ENCODE results near the gene NELL1. TPM values are rescaled to one million over a fixed set of nuclear protein-coding genes. Genes with fewer than 3 reads are reported as not detected.

Gene NELL1
- total RNA-seq, 2 experiments from 2014 or later: not detected

DNA sequence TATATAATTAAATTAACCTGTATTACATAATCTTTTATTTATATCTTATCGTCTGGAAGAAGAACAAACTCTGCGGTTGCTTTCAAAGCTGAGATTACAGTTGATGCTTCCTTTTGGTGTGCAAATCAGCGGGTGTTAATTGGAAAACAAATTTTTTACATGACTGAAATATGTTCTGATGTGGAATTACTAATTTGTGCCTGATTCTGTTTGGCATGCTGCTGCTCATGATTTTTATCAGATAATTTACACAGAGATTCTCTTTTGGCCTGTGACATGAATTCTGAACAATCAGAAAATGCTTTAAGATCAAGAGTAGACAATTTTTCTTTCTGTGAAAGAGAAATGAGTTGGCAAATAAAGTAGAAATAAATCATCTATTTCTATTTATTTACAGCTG lies 510.8 kb downstream of the NELL1 start:
- ChIA-PET CTCF (no interaction called here), POLR2A (no interaction called here)
- DNase-seq (no peak), ATAC-seq (ENCODE audit: poor library complexity) (no peak)
- H3K27ac Mint-ChIP-seq: no peak overlapping the region
- no peaks in the 10 kb centered on the region for H3K36me3 ChIP-seq (ENCODE audit: insufficient read depth, low read length)
- H3K27me3 Mint-ChIP-seq: no peaks in the 10 kb centered on the region
- peaks cover 4% of the 10 kb centered on the region for H3K9me3 Mint-ChIP-seq
- no peaks in the 10 kb centered on the region for H3K4me1 ChIP-seq (ENCODE audit: insufficient read depth, low read length)
- TF ChIP-seq, protein P1, sequence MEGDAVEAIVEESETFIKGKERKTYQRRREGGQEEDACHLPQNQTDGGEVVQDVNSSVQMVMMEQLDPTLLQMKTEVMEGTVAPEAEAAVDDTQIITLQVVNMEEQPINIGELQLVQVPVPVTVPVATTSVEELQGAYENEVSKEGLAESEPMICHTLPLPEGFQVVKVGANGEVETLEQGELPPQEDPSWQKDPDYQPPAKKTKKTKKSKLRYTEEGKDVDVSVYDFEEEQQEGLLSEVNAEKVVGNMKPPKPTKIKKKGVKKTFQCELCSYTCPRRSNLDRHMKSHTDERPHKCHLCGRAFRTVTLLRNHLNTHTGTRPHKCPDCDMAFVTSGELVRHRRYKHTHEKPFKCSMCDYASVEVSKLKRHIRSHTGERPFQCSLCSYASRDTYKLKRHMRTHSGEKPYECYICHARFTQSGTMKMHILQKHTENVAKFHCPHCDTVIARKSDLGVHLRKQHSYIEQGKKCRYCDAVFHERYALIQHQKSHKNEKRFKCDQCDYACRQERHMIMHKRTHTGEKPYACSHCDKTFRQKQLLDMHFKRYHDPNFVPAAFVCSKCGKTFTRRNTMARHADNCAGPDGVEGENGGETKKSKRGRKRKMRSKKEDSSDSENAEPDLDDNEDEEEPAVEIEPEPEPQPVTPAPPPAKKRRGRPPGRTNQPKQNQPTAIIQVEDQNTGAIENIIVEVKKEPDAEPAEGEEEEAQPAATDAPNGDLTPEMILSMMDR (IDR thresholded peaks at IDR 0.05): no peak
- intact Hi-C loops (cut with DNase I, micrococcal nuclease): no loop called here
- H3K9me3 ChIP-seq (ENCODE audit: control insufficient read depth in 1 of 2, insufficient read depth in 1 of 2, low read length in 2 of 2): peaks cover 0 to 2% of the 10 kb centered on the region in 2 experiments
- no peaks in the 10 kb centered on the region for H3K36me3 Mint-ChIP-seq (ENCODE audit: low read depth)
- H3K4me1 Mint-ChIP-seq (ENCODE audit: low read depth): no peaks in the 10 kb centered on the region
- no peak overlapping the region for H3K4me3 Mint-ChIP-seq
- no peaks in the 10 kb centered on the region for H3K27me3 ChIP-seq (ENCODE audit: control insufficient read depth in 1 of 2, insufficient read depth in 2 of 2, low read length in 2 of 2)
- H3K27ac ChIP-seq (ENCODE audit: low read depth in 1 of 2, low read length in 2 of 2): no peak overlapping the region
- H3K4me3 ChIP-seq (ENCODE audit: low read length): no peak overlapping the region

DNA sequence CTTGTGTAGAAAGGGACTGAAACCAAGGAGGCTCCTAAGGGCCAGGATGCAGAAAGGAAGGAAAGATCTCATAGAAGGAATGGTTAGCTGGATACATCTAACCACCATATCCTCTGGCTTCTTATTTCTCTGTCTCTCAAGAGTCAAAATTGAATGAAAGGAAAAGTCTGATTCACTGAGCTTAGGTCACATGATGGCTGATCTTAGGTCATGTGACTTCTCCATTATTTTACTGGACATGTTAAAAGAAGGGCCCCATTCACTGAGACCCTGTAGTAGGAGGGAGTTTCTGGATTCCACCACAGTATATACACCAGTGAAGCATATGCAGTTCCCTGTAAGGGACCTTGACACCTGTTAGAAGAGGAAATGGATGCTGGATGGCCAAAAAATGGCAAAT lies 516.6 kb downstream of the NELL1 start:
- peaks cover 8% of the 10 kb centered on the region for H3K9me3 Mint-ChIP-seq
- DNase-seq (no peak), ATAC-seq (ENCODE audit: poor library complexity) (no peak)
- H3K4me1 Mint-ChIP-seq (ENCODE audit: low read depth): no peaks in the 10 kb centered on the region
- no peak overlapping the region for H3K27ac Mint-ChIP-seq
- CTCF ChIA-PET: no interaction called here
- Histone ChIP-seq H3K27me3 (ENCODE audit: control insufficient read depth in 1 of 2, insufficient read depth in 2 of 2, low read length in 2 of 2) (no peaks in the 10 kb centered on the region), H3K4me1 (ENCODE audit: insufficient read depth, low read length) (no peaks in the 10 kb centered on the region), H3K9me3 (ENCODE audit: control insufficient read depth in 1 of 2, insufficient read depth in 1 of 2, low read length in 2 of 2) (peaks cover 0 to 4% of the 10 kb centered on the region in 2 experiments), H3K4me3 (ENCODE audit: low read length) (no peak overlapping the region), H3K36me3 (ENCODE audit: insufficient read depth, low read length) (no peaks in the 10 kb centered on the region), H3K27ac (ENCODE audit: low read depth in 1 of 2, low read length in 2 of 2) (no peak overlapping the region)
- TF ChIP-seq, protein P1 (IDR thresholded peaks at IDR 0.05): no peak
- H3K36me3 Mint-ChIP-seq (ENCODE audit: low read depth): no peaks in the 10 kb centered on the region
- no peak overlapping the region for H3K4me3 Mint-ChIP-seq
- intact Hi-C loops (cut with DNase I, micrococcal nuclease): no loop called here
- POLR2A ChIA-PET: no interaction called here
- no peaks in the 10 kb centered on the region for H3K27me3 Mint-ChIP-seq

DNA sequence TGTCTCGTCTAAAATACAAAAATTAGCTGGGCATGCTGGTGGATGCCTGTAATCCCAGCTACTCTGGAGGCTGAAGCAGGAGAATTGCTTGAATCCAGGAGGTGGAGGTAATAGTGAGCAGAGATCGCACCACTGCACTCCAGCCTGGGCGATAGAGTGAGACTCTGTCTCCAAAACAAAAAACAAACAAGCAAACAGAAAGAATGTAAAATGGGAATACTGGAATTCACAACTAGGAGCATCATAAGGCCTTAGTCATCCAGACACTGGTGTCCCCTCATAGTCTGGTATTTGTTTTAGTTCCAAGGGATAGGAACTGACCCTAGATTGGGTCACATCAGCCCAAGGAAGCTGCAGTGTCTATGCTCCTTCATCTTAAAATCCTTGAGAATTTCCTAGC lies 520.8 kb downstream of the NELL1 start:
- Mint-ChIP-seq H3K9me3 (peaks cover 11% of the 10 kb centered on the region), H3K27me3 (no peaks in the 10 kb centered on the region), H3K4me1 (ENCODE audit: low read depth) (no peaks in the 10 kb centered on the region), H3K27ac (no peak overlapping the region), H3K4me3 (no peak overlapping the region), H3K36me3 (ENCODE audit: low read depth) (no peaks in the 10 kb centered on the region)
- no peak for DNase-seq
- intact Hi-C loops (cut with DNase I, micrococcal nuclease): loop anchor here in 1 of 2 experiments (10.0 kb wide), 1 partner anchor 65 kb away; no protein-coding TSS in a partner anchor
- H3K27me3 ChIP-seq (ENCODE audit: control insufficient read depth in 1 of 2, insufficient read depth in 2 of 2, low read length in 2 of 2): no peaks in the 10 kb centered on the region
- no peak overlapping the region for H3K4me3 ChIP-seq (ENCODE audit: low read length)
- CTCF ChIA-PET: no interaction called here
- TF ChIP-seq, protein P1 (IDR thresholded peaks at IDR 0.05): no peak
- no peaks in the 10 kb centered on the region for H3K36me3 ChIP-seq (ENCODE audit: insufficient read depth, low read length)
- no peaks in the 10 kb centered on the region for H3K4me1 ChIP-seq (ENCODE audit: insufficient read depth, low read length)
- no peak overlapping the region for H3K27ac ChIP-seq (ENCODE audit: low read depth in 1 of 2, low read length in 2 of 2)
- no peak for ATAC-seq (ENCODE audit: poor library complexity)
- POLR2A ChIA-PET: interaction anchor here (0.6 kb wide), 1 partner anchor 220 kb away, joined by 4 read pairs; no protein-coding TSS in a partner anchor
- peaks cover 0 to 3% of the 10 kb centered on the region in 2 experiments for H3K9me3 ChIP-seq (ENCODE audit: control insufficient read depth in 1 of 2, insufficient read depth in 1 of 2, low read length in 2 of 2)
